ENCODE measurements around the gene PLEKHG3. TPM values are rescaled to one million over a fixed set of nuclear protein-coding genes. Genes with fewer than 3 reads are reported as not detected.

The PLEKHG3 gene
- total and polyA plus RNA-seq, 2 of the 13 experiments (the other 11 are each of a cell fraction or from before 2014, with no cell fraction given), result 7.1 to 9.8 TPM

DNA sequence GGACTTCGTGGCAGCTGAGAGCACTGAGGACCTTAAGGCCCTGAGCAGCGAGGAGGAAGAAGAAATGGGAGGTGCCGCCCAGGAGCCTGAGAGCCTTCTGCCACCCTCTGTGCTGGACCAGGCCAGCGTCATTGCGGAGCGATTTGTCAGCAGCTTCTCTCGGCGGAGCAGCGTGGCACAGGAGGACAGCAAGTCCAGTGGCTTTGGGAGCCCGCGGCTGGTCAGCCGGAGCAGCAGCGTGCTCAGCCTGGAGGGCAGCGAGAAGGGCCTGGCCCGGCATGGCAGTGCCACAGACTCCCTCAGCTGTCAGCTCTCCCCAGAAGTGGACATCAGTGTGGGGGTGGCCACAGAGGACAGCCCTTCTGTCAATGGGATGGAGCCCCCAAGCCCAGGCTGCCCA lies 37.0 kb downstream of the PLEKHG3 start:
- BruUV-seq (replicated peaks), result no TSS peak
- Histone ChIP-seq H3K27ac (ENCODE audit: extremely low read length, insufficient read depth, low read length) (no peak overlapping the region), H3K79me2 (ENCODE audit: insufficient read depth, low read length) (no peaks in the 10 kb centered on the region), H3K4me2 (ENCODE audit: low read depth, low read length) (no peak overlapping the region), H2AFZ (ENCODE audit: low read length) (no peak overlapping the region), H3K9me3 (ENCODE audit: low read length) (no peaks in the 10 kb centered on the region), H4K20me1 (ENCODE audit: insufficient read depth, low read length) (no peaks in the 10 kb centered on the region), H3K36me3 (replicated peaks in 1 of 2; ENCODE audit: control insufficient read depth in 1 of 2, insufficient read depth in 2 of 2, low read length in 2 of 2) (peaks cover 24 to 29% of the 10 kb centered on the region in 2 experiments; a peak in 4 of 5 replicates), H3K4me3 (replicated peaks in 1 of 3; ENCODE audit: insufficient read depth in 1 of 3, low read depth in 2 of 3, low read length in 3 of 3) (no peak overlapping the region), H3K27me3 (ENCODE audit: control insufficient read depth in 1 of 2, insufficient read depth in 2 of 2, low read length in 2 of 2) (no peaks in the 10 kb centered on the region), H3K9ac (ENCODE audit: insufficient read depth, low read depth, low read length) (no peak overlapping the region), H3K4me1 (ENCODE audit: insufficient read depth, low read length) (peaks cover 14% of the 10 kb centered on the region)
- CTCF ChIA-PET (ENCODE audit: low intra/inter-chr PET ratio, low total read pairs), result no interaction called here
- POLR2A ChIA-PET, result no interaction called here
- FAIRE-seq (no peak), DNase-seq (ENCODE audit: low spot score) (no peak), ATAC-seq (no peak)
- TF ChIP-seq ZNF30 (CRISPR knock-in tag; IDR thresholded peaks at IDR 0.05) (no peak), ZNF674 (CRISPR knock-in tag; IDR thresholded peaks at IDR 0.05; ENCODE audit: low read depth) (no peak), TOPORS (CRISPR knock-in tag; IDR thresholded peaks at IDR 0.05) (no peak), ZNF225 (CRISPR knock-in tag; IDR thresholded peaks at IDR 0.05) (no peak), ZNF205 (CRISPR knock-in tag; IDR thresholded peaks at IDR 0.05) (no peak), ZNF235 (CRISPR knock-in tag; IDR thresholded peaks at IDR 0.05; ENCODE audit: borderline replicate concordance) (no peak), SMARCC2 (IDR thresholded peaks at IDR 0.05) (no peak), FOXA3 (CRISPR knock-in tag; IDR thresholded peaks at IDR 0.05) (no peak), CHD2 (IDR thresholded peaks at IDR 0.05; ENCODE audit: low read depth, low read length) (no peak)
- TF ChIP-seq, protein P1, sequence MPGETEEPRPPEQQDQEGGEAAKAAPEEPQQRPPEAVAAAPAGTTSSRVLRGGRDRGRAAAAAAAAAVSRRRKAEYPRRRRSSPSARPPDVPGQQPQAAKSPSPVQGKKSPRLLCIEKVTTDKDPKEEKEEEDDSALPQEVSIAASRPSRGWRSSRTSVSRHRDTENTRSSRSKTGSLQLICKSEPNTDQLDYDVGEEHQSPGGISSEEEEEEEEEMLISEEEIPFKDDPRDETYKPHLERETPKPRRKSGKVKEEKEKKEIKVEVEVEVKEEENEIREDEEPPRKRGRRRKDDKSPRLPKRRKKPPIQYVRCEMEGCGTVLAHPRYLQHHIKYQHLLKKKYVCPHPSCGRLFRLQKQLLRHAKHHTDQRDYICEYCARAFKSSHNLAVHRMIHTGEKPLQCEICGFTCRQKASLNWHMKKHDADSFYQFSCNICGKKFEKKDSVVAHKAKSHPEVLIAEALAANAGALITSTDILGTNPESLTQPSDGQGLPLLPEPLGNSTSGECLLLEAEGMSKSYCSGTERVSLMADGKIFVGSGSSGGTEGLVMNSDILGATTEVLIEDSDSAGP (CRISPR knock-in tag; IDR thresholded peaks at IDR 0.05; ENCODE audit: borderline replicate concordance), result no peak
- TF ChIP-seq, protein P2, sequence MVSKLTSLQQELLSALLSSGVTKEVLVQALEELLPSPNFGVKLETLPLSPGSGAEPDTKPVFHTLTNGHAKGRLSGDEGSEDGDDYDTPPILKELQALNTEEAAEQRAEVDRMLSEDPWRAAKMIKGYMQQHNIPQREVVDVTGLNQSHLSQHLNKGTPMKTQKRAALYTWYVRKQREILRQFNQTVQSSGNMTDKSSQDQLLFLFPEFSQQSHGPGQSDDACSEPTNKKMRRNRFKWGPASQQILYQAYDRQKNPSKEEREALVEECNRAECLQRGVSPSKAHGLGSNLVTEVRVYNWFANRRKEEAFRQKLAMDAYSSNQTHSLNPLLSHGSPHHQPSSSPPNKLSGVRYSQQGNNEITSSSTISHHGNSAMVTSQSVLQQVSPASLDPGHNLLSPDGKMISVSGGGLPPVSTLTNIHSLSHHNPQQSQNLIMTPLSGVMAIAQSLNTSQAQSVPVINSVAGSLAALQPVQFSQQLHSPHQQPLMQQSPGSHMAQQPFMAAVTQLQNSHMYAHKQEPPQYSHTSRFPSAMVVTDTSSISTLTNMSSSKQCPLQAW (CRISPR knock-in tag; IDR thresholded peaks at IDR 0.05), result no peak
- TF ChIP-seq, protein P3, sequence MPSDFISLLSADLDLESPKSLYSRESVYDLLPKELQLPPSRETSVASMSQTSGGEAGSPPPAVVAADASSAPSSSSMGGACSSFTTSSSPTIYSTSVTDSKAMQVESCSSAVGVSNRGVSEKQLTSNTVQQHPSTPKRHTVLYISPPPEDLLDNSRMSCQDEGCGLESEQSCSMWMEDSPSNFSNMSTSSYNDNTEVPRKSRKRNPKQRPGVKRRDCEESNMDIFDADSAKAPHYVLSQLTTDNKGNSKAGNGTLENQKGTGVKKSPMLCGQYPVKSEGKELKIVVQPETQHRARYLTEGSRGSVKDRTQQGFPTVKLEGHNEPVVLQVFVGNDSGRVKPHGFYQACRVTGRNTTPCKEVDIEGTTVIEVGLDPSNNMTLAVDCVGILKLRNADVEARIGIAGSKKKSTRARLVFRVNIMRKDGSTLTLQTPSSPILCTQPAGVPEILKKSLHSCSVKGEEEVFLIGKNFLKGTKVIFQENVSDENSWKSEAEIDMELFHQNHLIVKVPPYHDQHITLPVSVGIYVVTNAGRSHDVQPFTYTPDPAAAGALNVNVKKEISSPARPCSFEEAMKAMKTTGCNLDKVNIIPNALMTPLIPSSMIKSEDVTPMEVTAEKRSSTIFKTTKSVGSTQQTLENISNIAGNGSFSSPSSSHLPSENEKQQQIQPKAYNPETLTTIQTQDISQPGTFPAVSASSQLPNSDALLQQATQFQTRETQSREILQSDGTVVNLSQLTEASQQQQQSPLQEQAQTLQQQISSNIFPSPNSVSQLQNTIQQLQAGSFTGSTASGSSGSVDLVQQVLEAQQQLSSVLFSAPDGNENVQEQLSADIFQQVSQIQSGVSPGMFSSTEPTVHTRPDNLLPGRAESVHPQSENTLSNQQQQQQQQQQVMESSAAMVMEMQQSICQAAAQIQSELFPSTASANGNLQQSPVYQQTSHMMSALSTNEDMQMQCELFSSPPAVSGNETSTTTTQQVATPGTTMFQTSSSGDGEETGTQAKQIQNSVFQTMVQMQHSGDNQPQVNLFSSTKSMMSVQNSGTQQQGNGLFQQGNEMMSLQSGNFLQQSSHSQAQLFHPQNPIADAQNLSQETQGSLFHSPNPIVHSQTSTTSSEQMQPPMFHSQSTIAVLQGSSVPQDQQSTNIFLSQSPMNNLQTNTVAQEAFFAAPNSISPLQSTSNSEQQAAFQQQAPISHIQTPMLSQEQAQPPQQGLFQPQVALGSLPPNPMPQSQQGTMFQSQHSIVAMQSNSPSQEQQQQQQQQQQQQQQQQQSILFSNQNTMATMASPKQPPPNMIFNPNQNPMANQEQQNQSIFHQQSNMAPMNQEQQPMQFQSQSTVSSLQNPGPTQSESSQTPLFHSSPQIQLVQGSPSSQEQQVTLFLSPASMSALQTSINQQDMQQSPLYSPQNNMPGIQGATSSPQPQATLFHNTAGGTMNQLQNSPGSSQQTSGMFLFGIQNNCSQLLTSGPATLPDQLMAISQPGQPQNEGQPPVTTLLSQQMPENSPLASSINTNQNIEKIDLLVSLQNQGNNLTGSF (CRISPR knock-in tag; IDR thresholded peaks at IDR 0.05), result no peak
- TF ChIP-seq, protein P4, sequence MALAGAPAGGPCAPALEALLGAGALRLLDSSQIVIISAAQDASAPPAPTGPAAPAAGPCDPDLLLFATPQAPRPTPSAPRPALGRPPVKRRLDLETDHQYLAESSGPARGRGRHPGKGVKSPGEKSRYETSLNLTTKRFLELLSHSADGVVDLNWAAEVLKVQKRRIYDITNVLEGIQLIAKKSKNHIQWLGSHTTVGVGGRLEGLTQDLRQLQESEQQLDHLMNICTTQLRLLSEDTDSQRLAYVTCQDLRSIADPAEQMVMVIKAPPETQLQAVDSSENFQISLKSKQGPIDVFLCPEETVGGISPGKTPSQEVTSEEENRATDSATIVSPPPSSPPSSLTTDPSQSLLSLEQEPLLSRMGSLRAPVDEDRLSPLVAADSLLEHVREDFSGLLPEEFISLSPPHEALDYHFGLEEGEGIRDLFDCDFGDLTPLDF (CRISPR knock-in tag; IDR thresholded peaks at IDR 0.05), result no peak
- TF ChIP-seq, protein P5, sequence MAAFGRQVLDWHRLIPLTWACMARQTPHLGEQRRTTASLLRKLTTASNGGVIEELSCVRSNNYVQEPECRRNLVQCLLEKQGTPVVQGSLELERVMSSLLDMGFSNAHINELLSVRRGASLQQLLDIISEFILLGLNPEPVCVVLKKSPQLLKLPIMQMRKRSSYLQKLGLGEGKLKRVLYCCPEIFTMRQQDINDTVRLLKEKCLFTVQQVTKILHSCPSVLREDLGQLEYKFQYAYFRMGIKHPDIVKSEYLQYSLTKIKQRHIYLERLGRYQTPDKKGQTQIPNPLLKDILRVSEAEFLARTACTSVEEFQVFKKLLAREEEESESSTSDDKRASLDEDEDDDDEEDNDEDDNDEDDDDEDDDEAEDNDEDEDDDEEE (CRISPR knock-in tag; IDR thresholded peaks at IDR 0.05), result no peak
- WGBS (ENCODE audit: low lambda C conversion rate), result 97% methylated on average over 6 of the region's 15 CpGs
- intact Hi-C loops (cut with micrococcal nuclease; ENCODE audit: unreplicated experiment), result no loop called here
- in situ Hi-C loops (cut with HindIII; ENCODE audit: extremely low pct_ligation_motif_present, low pct_unique_long_range_greater_than_20kb), result no loop called here
